NCI-H2227 (cell line): ENCODE measurements around the gene PYCR2.
"Not testable (repeated sequence)": the region's sequence is repeated elsewhere in the genome, so short reads cannot be mapped to it uniquely, and the experiment has no call there.

Experiments used
- DNase-seq: peaks from one replicate; lab custom pipeline; 2025; ENCODE audit not compliant: unreplicated experiment; lab: John Stamatoyannopoulos, UW

Gene PYCR2

DNA sequence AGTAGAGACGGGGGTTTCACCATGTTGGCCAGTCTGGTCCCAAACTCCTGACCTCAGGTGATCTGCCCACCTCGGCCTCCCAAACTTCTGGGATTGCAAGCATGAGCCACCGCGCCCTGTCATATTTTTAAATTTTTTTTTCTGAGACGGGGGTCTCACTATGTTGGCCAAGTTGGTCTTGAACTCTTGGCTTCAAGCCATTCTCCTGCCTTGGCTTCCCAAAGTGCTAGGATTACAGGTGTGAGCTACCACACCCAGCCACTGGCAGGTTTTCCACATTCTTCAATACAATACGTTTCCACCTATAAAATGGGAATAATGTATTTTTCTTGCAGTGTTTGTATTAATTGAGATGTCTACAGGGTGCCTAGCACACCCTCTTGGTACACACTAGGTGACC lies 31.7 kb downstream of the PYCR2 start:
- DNase-seq: no peak

DNA sequence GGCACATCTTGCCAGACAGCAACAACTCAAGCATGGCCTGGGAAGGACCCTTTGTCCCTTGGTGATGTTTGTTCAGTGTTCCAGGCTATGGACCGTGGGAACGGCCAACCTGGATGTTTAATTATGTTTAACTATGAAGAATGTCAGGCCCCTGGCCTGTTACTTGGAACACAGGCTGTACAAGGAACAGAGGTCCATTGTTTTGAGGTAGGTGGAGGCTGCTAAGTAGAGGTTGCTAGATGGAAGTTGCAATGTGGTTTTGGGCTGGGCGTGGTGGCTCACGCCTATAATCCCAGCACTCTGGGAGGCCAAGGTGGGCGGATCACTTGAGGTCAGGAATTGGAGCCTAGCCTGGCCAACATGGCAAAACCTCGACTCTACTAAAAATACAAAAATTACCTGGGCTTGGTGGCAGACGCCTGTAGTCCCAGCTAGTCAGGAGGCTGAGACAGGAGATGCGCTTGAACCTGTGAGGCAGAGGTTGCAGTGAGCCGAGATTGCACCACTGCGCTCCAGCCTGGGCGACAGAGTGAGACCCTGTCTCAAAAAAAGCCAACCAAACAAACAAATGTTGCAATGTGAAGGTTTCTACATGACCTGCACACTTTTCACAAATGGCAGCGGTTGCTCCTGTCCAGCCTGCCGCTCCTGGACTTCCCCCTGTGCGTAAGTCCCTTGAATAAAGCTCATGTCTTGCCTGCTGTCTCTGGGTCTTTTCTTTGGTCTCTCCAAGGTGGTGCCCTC lies 32.6 kb downstream of the PYCR2 start:
- no peak for DNase-seq

DNA sequence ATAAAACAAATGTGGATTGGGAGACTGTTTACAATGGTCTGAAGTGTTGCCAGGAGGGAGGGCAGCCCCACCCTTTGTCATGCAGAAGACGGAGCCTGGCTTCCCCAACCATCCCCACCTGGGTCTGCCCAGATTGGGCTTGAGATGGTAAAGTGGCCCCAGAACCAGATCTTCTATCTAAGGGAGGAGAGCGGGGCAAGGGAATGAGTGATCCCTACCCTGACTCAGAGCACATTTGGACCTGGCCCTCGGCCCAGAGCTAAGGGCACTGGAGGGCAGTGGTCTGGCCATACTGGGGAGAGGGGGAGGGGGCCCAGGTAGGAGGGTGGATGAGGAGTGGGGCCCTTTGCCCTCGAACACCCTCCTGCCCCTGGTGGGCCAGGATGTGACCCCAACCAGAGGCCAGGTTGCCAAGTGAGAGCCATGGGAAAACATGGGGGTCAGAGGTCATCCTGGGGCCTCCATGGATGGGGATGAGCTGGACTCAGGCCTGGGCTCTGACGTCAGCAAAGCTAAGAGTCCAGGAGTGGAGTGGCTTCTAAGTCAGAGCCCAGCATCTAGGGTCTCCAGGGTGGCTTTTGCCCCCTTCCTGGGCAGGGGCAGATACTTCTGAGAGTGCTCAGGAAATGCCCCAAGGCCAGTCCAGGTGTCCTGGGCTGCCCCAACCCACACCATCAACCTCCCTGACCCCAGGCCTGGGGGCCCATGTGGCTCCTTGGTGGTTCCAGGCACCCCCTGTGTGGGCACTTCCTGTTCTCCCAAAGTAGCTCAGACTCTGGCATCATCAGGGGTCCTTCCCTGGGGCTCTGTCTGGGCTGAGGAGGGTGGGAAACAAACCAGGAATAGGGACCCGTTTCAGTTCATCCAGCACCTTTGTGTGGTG lies 33.5 kb downstream of the PYCR2 start:
- no peak for DNase-seq

DNA sequence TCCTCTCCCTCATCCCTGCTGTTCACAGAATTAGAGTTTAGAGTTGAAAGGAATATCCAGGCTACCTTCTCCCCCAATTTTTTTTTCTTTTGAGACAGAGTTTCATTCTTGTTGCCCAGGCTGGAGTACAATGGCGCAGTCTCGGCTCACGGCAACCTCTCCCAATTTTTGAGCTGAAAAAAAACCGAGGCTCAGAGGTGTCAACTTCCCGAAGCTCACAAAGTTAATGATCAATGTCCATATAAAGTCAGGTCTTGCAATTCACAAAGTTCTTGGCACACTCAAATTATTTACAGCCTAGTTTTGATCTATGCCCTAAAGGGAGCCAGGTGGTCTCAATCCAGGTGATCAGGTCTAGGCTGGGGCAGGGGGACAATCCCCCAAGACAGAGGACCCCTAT lies 34.3 kb downstream of the PYCR2 start:
- no peak for DNase-seq

DNA sequence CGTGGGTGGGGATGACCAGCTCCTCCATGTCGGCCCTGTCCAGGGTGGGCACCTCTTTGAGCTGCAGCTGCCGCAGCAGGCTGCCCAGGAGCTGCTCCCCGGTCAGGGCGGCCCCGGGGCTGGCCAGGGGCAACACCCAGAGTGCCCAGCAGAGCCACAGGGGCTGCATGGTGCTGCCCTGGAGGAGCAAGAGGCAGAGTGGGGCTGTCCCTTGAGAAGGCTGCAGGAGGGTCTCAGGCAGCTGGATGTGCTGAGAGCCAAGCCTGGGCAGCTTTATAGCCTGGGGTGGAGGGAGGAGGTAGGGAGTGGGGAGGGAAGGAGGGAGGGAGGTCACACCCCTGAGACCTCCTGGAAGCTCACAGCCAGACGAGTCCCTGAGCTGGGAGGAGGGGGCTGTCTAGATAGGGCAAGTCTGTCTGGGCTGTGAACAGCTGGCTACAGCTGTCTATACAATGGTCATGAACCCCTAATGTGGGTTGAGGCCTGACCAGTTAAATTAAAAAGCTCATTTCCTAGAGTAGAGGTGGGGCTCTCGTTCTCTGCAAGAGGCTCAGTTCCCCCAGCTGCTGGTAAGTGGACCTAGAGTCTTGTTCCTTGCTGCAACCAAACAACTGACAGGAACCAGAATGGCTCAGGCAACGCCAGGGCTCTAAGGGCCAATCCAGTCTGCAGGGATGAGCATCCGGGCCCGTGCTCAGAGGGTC lies 35.0 kb downstream of the PYCR2 start, which contains the start of gene LEFTY1:
Gene LEFTY1 (minus strand): TSS at position 249 of the 704 bp plus-strand sequence. CDS start 80 bp downstream, at position 169.
- no peak for DNase-seq

DNA sequence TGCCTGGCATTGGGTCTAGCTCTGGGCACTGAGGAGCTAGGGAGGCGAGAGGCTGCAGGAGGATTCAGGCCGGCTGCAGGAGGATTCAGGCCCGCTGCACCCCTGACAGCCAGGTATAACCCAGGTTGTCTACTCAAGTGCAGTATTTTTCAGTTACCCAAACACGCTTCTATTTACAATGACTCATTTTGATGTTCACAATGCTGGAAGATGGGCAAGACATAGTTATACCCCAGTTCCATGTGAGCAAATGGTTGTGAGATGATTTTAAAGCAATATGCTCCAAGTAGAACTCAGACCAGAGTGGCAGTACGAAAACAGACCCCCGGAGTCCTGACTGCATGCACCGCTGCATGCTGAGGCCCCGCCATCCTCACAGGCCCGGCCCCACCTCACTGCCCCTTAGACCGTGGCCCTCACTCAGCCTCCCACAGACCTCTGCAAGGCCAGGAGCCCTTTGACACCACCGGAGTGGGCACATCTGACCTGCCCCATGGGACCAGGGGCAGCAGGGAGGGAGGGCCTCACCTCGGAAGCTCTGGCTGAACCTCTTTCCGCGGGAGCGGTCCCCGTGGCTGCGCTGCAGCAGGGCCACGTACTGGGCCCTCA lies 35.7 kb downstream of the PYCR2 start:
- DNase-seq: no peak

DNA sequence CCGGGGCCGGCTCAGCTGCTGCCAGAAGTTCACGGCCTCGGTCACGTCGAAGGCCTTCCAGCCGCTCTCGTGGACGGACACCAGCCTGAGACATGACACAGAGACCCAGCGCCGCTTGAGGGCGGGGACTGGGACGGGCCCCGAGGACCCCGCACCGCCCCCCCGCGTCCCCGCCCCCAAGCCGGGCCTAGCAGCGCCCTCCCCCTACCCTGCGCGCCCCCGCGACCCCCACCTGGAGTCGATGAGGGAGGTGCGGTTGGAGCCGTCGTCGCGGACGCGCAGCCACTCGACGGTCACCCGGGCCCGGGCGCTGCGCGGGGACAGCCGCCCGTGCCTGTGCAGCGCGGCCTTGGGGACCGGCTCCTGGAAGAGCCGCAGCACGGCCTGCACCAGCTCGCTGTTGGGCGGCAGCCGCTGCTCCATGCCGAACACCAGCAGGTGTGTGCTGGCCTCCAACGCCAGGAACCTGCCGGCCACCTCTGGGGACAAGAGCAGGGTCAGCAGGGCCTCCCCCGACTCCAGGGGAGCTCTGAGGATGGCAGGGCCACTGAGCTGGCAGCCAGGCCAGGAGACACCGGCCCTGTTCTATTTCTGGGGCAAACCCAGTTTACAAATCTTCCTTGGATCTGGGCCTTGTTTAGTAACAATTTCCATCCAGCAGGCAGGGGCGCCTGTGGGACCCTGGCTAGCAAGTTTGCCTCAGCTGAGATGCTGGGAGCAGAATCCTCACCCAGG lies 36.3 kb downstream of the PYCR2 start:
- not testable (repeated sequence) for DNase-seq

DNA sequence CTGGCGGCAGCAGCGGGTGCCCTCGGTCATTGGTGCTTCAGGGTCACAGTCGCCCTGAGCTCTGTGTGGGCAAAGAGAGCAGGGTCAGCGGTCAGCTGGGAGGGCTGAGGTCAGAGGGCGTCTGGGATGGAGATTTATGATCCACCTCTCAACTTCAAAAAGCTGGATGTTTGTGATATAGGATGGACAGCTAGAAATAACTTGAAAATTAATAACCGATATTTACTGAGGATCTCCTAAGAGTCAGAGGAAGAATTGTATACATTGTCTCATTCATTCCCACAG lies 37.1 kb downstream of the PYCR2 start:
- no peak for DNase-seq

DNA sequence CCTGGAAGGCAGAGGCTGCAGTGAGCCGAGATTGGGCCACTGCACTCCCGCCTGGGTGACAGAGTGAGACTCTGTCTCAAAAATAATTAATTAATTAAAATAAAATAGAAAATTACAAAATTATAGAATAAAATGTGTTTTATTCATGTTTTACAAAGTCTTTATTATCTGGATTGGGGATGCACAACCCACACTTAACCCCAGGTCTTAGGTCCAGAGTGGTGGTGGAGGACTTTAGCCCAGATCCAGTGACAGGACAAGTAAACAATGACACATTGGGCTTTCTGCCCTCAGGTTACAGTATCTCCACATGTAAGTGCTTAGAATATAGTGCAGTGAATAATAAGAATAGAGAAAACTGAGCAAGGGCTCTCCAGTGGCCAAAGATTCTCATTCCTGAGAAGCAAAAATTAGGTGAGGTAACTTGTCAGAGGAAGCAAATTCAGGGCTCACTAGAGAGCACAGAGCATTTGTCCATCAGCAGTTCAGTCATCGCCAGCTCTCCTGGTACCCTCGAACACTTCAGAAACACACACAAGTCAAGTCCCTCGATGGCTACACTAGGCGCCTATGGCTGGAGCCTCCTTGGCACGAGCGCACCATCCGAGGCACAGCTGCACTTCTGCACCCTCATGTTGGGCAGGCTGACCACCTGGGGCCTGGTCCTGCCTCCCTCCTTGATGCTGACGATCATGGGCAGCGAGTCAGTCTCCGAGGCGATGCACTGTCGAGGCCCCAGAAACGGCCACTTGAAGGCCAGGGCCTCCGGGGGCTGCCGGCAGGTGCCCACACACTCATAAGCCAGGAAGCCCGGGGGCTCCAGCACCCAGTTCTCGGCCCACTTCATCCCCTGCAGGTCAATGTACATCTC lies 37.7 kb downstream of the PYCR2 start:
- no peak for DNase-seq

DNA sequence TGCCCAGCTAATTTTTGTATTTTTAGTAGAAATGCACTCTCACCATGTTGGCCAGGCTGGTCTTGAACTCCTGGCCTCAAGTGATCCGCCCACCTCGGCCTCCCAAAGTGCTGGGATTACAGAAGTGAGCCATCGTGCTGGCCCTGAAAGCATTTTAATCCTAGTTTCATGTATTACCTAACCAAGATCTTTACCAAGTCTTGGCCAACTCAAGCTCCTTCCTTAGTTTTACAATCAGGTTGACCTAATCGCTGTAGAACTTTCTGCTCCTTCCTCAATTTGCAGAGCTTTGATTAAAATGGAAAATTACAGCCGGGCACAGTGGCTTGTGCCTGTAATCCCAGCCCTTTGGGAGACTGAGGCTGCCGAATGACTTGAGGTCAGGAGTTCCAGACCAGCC lies 38.7 kb downstream of the PYCR2 start:
- DNase-seq: no peak

DNA sequence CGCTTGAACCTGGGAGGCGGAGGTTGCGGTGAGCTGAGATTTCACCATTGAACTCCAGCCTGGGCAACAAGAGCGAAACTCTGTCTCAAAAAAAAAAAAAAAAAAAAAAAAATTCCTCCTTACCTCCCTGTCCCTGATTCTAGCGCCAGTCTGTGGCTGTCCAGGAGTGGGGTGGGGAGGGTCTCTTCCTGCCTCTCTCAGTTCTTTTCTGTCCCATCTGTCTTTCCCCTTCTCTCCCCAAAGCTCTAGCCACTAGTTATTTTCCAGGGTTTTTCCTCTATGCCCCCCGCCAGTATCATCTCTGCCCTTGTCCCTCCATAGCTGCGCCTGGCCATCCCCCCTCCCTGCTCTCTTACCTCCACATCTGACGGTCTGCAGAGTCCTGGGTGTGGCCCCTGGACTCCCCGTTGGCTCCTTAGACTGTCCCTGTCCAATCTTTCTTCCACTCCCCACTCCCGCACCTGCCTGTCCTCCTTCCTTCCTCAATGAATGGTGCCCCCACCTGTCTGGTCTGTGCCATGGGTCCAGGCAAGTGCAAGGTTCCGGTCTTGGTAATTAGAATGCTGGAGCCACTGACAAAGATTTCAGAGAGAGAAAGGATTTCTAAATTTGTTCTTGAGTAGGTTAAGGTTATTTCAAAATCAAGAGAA lies 40.3 kb downstream of the PYCR2 start:
- DNase-seq: no peak

DNA sequence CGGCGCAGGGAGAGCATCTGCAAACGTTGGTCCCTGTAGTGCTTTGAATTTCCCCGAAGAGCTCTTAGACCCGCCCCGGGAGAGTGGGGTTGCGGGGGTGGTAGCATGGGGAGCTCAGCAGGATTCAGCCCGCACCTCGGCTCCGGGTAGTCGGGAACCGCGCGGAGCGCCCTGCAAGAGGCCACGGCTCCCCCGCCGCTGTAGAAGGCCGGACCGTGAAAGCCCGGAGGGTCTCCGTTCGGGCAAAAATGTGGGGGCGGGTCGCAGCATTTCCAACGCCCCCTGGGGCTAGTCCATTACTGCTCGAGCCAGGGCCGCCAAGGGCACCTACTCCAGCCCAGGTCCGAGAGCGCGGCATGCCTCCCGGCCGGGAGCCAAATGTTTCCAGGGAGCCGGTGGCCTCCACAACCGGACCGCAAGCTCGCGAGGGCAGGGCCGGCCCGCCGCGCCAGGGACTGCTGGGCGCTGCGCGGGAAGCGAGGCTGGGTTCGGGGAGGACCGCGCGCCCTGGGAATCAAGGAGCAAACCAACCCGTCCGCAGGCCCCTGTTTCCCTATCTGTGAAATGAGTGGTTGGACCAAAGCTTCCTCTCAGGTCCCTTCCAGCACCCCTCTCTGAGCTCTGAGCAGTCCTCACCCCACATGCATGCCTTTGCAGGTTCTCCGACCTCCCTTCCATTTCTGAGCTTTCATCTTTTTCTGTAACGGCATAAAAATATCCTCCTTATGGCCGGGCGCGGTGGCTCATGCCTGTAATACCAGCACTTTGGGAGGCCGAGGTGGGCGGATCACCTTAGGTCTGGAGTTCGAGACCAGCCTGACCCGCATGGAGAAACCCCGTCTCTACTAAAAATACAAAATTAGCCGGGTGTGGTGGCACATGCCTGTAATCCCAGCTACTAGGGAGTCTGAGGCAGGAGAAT lies 41.1 kb downstream of the PYCR2 start:
- peak; percentile 44 for DNase-seq

DNA sequence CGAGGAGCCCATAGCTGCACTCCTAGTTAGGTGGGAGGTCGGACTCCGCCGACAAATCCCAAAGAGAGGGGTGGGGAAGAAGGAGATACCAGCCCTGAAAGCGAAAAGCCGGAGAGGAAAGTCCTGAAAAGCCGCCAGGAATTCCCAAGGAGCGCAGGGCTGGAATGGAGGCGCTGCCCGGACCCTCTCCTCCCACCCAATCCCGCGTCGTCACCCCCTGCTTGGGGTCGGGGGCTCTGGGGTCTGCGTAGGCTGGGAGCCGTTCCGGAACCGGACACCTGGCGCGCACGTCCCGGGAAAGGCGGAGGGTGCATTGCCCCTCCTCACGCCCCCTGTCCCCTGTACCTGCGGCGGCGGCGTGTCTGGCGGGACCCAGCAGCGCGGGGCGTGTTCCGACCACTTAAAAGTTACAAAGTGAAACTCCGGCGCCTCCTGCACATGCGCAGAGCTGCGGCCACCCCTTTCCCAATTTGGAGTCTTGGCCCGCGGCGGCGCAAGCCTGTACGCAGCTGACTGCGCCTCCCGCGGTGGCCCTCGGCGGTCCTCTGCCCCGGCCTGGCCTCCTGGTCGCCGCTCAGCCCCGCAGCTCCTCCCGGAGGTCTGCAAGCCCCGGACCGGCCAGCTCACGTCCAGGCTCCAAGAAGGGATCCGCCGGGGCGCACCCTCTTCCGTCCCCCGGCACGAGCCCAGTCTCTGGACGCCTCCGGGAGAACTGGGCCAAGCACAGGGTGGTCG lies 41.9 kb downstream of the PYCR2 start, which contains the start of gene TMEM63A:
Gene TMEM63A (minus strand): TSS at position 422 of the 735 bp plus-strand sequence. CDS start 4,800 bp downstream, outside the sequence.
- peak; percentile 23 for DNase-seq

DNA sequence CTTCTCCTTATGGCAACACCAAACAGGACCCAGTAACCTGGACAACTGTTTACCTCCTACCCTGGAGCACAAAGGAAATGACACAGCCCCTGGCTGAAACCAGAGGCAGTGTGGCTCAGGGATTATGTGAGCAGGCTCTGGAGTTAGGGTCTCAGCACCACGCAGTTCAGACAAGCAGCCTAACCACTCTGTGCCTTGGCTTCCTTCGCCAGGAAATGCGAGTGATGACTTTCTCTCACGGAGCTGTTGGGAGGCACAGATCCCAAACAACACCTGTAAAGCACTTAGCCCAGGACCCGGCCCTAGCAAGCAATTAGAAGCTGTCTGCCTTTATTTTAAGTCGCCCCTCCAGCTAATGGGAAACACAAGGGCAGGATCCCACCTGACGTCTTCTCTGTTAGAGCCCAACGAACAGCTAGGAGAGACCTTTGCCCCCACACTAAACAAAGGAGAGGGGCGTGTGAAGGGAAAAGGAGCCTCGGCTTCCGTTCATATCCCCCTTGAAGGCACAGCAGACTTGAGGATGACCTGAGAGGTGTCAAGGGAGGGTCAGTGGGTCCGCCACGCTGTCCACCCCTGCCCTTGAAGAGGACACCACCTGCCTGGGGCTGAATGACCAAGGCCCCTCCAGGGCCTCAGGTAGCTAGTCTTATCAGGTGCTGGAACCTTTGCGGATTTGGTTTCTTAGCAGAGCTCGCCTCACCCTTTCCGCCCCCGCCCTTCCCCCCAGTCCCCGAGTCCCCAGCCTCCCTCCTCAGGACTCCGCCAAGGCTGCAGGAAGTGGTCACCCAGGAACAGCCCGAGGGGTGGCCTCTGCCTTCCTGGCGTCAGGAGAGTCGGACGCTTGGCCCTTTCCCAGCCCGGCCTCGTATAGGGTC lies 42.7 kb downstream of the PYCR2 start:
- no peak for DNase-seq

DNA sequence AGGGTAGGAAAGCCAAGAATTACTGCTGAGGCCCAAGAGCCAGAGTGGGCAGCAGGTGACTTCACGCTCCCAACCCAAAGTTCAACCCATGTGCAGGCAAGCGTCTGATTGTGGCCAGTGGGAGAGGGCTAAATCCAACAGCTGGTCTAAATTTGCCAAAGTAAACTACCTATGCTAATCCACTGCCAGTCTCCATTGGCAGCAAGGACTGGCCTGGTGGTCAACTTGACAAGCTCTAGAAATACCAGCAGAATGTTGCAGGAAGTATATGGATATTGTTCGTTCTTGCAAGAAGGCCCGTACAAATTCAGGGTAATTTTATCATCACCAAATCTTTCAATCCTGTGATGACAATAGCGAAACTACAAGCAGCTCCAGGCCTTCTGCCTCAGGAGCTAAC lies 43.4 kb downstream of the PYCR2 start:
- no peak for DNase-seq

DNA sequence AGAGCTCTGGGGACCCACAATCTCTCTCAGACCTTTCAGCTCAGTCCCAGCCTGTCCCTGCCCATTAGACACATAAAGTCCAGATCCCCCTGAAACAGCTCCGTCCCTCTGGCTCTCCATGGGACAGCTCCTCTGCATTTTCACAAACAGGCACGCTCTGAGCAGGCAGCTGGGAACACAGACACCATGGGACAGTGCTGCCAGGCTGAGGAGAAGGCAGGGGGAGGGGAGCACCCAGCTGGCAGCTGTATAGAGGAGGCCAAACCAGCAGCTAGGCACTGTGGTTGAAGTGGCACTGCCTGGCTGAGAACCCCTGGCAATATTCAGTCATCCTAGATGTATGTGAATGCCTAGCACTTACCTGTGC lies 43.8 kb downstream of the PYCR2 start:
- DNase-seq: no peak
